ENCODE measurements around the gene AMHR2.
A peak's percentile ranks its signal among the peaks of the same experiment; 100 is the strongest.
"Not testable (repeated sequence)": the region's sequence is repeated elsewhere in the genome, so short reads cannot be mapped to it uniquely, and the experiment has no call there.

Gene AMHR2

DNA sequence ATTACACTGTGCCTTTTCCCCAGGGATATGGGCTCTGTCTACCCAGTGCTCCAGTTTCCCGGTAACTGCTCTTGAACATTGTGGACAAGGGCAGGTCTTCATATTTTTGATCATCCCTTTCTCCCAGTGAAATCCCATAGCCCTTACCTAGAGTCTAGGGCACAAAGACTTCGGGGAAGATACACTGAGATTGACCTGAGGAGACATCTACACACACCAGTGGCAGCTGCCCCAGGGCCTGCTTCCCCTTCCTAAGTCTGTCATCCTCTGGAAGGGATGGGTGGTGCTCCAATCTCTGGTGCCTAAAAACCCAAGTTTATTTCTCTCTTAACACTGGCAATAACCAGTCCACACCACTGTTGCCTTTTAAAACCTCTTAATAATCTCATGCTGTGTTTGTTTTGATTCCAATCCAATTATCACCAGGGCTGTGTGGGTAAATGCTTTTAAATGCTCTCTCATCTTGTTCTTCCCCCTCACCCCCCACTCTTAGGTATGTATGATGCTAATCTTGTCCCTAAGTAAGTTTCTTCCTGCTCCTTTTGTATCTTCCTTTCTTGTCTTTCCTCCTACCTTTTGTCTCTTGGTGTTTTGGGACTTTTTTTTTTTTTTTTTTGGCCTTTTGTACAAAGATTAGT lies 7.8 kb upstream of the AMHR2 start:
- FAIRE-seq = not testable (repeated sequence)

DNA sequence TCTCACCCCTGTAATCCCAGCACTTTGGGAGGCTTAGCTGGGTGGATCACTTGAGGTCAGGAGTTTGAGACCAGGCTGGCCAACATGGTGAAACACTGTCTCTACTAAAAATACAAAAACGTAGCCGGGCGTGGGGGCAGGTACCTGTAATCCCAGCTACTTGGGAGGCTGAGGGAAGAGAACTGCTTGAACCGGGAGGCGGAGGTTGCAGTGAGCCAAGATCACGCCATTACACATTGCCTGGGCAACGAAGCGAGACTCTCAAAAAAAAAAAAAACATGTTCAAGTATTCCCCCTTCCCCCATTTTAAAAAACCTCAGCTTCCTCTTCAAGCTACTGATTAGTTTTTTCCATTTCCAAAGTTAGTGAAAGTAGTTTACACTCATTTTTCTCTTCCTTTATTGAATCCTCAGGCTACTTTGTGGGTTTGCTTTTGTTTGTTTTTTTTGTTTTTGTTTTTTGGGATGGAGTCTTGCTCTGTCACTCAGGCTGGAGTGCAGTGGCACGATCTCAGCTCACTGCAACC lies 6.3 kb upstream of the AMHR2 start:
- FAIRE-seq = not testable (repeated sequence)

DNA sequence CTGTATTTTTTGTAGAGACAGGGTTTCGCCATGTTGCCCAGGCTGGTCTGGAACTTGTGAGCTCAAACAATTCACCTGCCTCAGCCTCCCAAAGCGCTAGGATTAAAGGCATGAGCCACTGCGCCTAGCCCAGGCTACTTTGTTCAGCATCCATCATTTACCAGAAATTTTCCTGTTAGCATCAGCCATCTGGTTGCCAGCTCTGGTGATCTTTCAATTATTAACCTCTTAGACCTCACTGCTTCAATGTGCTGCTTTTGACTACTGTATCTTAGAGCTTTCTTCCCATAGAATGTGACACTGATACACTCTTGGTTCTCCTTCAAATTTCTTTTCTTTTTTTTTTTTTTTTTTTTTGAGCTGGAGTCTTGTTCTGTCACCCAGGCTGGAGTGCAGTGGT lies 5.4 kb upstream of the AMHR2 start:
- no peak for FAIRE-seq

DNA sequence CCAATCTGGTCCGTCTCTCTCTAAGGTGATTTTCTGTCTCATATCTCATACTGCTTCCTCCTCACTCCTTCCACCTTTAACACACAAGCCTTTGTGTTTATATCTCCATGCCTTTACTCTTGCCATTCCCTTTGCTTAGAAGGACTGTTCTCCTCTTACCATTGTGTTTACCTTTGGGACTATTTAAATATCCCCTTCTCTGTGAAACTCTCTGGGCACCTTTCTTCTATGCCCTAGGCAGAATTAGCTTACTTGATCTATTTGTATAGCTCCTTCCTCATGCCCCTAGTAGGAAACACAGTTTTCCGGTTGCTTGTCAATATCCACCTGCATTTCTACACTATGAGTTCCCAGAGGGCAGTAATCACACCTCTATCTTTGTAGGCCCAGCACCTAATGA lies 3.9 kb upstream of the AMHR2 start:
- FAIRE-seq = no peak

DNA sequence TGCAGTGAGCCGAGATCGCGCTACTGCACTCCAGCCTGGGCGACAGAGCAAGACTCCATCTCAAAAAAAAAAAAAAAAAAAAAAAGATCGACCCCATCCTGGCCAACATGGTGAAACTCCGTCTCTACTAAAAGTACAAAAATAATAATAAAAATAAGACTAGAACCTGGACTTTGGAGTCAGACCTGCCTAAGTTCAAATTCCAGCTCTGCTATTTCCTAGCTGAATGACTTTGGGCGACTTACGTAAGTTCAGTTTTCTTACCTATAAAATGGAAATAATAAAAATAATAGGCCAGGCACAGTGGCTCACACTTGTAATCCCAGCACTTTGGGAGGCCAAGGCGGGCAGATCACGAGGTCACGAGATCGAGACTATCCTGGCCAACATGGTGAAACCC lies 1.4 kb upstream of the AMHR2 start:
- FAIRE-seq = not testable (repeated sequence)

DNA sequence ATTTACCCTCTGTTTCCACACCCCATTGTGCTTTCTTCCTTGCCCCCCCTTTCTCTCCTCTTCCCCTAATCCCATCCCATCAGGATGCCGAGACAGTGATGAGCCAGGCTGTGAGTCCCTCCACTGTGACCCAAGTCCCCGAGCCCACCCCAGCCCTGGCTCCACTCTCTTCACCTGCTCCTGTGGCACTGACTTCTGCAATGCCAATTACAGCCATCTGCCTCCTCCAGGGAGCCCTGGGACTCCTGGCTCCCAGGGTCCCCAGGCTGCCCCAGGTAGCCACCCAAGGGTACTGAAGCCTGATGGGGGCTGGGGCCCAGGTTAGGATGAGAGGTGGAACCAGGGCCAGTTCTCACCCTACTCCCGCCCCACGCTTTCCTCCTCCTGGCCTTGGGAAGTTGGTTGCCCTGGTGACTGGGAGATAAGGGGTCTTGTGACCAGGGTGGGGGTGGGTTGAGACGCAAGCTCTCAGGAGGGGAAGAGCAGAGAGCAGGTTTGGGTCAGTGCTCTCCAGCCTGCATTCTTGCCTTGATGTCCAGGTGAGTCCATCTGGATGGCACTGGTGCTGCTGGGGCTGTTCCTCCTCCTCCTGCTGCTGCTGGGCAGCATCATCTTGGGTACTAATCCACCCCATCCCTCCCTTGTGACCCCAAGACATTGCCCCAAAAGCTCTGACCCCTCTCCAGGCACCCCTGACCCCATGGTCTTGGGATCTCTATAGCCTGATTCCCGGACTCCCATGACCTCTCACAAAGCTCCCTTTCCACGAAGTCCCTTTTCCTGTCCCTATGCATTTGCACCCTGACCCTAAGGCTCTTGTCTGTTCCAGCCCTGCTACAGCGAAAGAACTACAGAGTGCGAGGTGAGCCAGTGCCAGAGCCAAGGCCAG lies 1.2 kb downstream of the AMHR2 start:
- FAIRE-seq = no peak

DNA sequence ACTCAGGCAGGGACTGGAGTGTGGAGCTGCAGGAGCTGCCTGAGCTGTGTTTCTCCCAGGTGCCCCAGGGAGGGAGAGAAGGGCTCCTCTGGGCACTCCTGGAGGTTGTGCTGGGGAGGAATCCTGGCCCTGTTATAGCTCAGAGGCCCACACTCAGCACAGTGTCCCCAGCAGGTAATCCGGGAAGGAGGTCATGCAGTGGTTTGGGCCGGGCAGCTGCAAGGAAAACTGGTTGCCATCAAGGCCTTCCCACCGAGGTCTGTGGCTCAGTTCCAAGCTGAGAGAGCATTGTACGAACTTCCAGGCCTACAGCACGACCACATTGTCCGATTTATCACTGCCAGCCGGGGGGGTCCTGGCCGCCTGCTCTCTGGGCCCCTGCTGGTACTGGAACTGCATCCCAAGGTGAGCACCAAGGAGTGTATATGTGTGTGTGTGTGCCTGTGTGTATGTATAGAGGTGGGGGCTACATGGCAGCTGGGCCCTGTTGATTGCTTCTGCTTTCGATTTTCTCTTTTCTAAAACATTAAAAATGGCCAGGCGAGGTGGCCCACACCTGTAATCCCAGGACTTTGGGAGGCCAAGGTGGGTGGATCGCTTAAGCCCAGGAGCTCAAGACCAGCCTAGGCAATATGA lies 2.0 kb downstream of the AMHR2 start:
- FAIRE-seq = no peak

DNA sequence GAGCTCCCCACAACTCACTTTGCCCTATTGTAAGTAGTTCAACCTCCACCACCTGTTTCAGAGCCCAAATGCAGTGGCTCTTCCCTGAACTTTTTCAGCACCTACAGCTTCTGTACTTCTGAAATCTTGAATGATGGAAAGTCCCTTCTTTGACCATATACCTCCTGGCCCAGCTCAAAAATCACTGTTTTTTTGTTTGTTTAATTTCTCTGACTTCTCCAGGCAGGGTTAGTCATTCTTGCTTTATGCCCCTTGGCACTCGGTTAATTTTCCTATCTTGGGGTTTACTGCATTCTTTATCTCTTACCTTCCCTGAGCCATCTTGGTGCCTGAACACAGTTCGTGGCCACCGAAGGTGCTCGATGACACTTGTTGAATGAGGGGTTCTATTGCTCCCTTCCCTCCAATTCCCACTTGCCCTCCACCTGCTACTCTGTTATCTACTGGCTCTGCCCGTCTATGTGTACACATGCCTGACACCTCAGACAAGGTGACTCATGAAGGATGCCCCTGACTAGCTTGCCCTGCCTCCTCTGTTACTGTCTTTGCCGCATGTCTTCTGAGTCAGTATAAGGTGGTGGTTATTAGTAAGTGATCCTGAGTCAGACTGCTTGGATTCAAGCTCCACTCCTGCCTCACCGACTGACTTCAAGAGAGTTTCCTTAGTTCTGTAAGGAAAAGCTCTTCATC lies 4.4 kb downstream of the AMHR2 start:
- no peak for FAIRE-seq

DNA sequence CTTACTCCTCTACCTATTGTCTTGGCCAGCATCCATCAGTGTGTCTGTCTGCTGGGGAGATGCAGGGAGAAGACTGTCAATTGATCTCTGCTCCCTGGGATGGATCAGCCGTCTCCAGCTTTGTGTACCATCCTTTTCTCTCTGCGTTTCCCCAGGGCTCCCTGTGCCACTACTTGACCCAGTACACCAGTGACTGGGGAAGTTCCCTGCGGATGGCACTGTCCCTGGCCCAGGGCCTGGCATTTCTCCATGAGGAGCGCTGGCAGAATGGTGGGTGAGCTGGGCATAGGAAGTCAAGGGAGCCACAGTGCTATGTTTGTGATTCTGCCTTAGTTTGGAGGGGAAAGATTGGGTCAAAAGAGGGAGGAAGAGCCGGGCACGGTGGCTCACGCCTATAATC lies 5.1 kb downstream of the AMHR2 start:
- no peak for FAIRE-seq

DNA sequence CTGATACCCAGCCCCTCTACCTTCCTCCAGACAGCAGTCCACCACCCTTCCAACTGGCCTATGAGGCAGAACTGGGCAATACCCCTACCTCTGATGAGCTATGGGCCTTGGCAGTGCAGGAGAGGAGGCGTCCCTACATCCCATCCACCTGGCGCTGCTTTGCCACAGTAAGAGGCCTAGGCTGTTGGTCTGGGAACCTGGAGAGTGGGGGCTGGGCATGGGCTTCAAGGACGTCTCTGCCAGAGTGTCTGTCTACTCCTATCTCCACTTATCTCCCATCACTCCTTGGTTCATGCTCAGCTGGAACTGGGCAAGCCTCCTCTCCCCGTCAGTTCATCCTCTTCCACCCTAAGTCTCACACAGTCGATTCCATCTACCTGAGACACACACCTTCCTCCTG lies 6.5 kb downstream of the AMHR2 start:
- FAIRE-seq = no peak

DNA sequence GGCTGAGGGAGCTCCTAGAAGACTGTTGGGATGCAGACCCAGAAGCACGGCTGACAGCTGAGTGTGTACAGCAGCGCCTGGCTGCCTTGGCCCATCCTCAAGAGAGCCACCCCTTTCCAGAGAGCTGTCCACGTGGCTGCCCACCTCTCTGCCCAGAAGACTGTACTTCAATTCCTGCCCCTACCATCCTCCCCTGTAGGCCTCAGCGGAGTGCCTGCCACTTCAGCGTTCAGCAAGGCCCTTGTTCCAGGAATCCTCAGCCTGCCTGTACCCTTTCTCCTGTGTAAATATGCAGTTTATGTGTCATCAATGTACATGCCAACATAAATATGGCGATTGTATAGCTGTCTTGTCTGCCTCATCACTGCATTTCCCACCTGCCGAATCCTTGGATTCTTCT lies 7.5 kb downstream of the AMHR2 start:
- no peak for FAIRE-seq

DNA sequence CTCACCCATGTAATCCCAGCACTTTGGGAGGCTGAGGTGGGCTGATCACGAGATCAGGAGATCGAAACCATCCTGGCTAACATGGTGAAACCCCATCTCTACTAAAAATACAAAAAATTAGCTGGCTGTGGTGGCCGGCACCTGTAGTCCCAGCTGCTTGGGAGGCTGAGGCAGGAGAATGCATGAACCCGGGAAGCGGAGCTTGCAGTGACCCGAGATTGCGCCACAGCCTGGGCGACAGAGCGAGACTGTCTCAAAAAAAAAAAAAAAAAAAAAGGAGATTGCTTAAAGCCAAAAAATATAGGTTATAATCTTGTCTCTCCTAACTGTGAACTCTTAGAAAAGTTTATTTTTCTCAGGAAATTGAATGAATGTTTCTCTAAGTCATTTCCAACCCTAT lies 11.7 kb downstream of the AMHR2 start:
- not testable (repeated sequence) for FAIRE-seq

DNA sequence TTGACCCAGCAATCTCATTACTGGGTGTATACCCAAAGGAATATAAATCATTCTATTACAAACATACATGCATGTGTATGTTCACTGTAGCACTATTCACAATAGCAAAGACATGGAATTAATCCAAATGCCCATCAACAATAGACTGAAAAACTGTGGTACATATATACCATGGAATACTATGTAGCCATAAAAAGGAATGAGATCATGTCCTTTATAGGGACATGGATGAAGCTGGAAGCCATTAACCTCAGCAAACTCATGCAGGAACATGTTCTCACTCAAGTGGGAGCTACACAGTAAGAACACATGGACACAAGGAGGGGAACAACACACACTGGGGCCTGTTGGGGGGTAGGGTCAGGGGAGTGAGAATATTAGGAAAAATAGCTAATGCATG lies 15.9 kb downstream of the AMHR2 start:
- FAIRE-seq = not testable (repeated sequence)

DNA sequence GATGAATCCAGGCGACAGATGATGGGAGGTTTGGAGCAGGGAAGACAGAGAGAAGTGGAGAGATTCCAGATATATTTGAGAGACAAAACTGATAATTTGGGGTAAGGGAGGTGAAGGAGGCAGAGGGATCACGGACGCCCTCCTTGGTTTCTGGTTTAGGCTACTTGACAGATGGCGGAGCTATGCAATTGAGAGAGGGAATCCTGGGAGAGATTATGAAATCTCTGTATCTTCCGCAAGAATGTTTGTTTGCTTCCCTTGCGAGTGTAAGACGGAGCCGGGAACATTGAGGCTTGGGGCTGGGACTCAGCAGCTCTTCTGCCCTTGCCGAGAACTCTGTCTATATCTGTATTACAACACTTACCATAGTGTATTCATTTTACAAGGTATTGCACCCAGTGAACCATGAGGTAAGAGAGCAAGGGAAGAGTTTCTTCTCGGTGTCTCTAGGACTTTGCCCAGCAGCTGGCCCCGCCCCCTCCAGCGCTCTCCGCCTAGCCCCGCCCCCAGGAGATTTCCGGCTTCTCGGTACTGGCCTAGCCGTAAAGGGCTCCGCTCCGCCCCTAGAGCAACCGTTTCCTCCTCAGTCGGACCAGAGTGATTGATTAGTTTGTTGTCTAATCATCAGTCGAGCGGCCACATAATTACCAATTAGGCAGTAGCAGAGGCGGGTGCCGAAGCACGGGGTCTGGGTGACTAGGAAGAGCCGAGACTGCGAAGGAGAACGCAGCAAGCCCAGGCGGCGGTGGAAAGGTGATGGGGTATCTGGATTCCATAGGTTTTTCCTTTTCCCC lies 17.6 kb downstream of the AMHR2 start, which contains the start of gene PRR13:
Gene PRR13 (plus strand): TSS at position 695 of the 794 bp plus-strand sequence. CDS start 981 bp downstream, outside the sequence.
- peak; percentile 97 for FAIRE-seq

DNA sequence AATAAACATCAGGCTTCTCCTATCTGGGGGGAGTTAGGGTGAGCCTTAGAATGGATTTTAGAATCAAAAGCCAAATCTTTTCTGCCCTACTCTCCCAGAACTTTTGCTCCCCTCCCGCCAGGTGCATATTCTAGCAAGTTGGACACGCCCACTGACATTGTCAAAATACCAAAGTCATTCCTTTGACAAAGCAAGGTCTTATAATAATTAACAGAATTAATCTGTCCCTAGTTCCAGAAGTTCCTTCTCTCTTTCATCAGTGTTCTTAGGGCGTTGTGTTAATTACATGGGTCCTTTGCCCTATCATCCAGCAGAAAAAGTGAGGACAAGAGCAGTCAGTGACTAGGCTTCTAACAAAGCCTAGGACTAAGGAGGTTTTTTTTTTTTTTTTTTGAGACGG lies 20.3 kb downstream of the AMHR2 start:
- FAIRE-seq = no peak

DNA sequence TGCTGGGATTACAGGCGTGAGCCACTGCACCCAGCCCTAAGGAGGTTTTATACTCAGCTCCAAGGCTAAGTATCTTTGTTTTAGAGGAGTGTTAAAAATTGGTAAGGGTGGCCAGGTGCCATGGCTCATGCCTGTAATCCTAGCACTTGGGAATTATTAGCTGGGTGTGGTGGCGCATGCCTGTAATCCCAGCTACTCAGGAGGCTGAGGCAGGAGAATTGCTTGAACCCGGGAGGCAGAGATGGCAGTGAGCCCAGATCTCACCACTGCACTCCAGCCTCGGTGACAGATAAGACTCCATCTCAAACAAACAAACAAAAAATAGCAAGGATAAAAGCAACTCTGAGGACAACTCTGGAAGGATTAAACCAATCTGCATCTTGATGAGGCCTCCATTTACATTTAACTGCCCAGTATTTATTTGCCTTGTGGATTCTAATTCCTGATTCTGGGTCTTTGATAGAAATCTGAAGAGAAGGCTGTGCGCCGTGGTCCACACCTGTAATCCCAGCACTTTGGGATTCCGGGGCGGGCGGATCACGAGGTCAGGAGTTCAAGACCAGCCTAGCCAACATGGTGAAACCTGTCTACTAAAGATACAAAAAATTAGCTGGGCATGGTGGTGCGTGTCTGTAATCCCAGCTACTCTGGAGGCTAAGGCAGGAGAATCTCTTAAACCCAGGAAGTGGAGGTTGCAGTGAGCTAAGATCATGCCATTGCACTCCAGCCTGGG lies 21.1 kb downstream of the AMHR2 start:
- not testable (repeated sequence) for FAIRE-seq

DNA sequence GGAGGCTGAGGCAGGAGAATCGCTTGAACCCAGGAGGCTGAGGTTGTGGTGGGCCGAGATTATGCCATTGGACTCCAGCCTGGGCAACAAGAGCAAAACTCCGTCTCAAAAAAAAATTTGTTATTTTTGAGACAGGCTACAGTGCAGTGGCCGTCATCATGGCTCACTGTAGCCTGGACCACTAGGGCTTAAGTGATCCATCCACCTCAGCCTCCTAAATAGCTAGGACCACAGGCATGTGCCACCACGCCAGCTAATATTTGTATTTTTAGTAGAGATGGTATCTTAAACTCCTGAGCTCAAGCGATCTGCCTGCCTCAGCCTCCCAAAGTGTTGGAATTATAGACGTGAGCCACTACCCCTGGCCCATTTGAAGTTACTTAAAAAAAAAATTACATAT lies 27.3 kb downstream of the AMHR2 start:
- no peak for FAIRE-seq

DNA sequence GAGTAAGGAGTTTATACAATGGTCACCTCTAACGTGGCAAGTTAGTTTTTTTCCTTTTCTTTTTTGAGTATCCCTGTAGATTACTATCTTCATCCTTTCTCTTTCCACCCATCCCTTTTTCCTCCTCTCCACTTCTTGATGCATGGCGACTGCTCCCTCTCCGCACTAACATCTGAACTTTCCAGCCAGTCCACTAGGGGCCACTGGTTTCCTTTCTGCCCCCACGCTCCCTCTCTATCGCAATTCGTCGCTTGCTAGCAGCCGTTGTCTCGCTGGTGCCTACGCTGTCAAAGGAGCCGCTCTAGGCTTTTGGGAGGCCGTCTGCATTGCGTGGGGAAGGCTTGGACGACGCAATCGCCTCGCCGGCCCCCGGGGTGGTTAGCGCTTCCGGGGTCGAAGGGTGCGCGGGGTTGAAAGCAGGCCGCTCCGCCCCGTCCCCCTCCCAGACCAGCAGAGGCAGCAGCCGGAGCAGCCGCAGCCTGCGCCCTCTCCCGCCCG lies 28.1 kb downstream of the AMHR2 start, which contains the start of gene PCBP2:
Gene PCBP2 (plus strand): TSS at position 442 of the 498 bp plus-strand sequence. CDS start 2,699 bp downstream, outside the sequence.
- FAIRE-seq = peak; percentile 98

DNA sequence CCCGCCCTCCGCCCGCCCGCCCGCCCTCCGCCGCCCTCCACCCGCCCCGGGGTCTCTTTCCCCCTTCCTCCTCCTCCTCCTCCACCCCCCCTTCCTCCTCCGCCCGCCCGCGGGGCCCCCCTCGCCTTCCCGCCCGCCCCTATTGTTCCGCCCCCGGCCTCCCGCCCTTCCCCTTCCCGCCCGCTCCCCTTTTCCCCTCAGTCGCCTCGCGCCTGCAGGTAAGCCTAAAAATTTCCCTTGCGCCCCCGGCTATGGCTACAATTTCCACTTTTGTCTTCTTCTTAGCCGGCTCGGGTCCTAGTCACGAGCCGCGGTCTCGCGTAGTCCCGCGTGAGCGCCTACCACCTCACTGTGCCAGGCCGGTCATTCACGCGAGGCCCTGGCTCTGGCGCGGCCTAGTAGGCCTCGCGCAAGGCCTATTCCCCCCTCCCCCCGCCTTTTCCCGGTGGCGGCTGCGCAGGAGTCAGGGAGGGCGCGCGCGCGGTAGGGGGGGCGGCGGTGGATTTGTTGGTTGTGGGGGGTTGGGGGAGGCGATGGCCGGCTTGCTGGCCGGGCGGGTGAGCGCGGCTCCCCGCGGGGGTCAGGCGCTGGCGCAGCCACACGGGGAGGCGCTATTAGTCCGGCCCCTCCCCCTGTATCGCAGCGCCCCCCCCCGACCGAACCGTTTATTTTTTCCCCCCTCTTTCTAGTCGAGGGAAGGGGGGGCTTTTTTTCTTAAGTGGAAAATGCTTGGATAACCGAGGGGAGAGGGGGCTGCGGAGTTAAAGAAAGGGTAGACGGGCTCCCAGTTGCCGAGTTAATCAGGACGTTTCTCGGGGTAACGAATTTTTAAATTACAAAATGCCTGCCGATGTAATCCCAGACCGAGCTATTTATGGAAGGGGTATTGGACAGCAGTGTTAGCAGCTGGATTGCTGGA lies 28.8 kb downstream of the AMHR2 start:
- no peak for FAIRE-seq

Measured in G401.6 (cell line).